Measurements from ENCODE around the gene SHANK3.
"Not testable (repeated sequence)": the region's sequence is repeated elsewhere in the genome, so short reads cannot be mapped to it uniquely, and the experiment has no call there.

The SHANK3 gene

GRCh38 chr22:50640296-50640695 is 32.3 kb upstream of the SHANK3 start:
- H3K4me3 Mint-ChIP-seq; H3K27ac Mint-ChIP-seq; H3K9me3 Mint-ChIP-seq; ATAC-seq (replicated peaks); H3K4me1 Mint-ChIP-seq; H3K36me3 Mint-ChIP-seq; DNase-seq: not testable (repeated sequence)
- H3K27me3 Mint-ChIP-seq, result peaks cover 11 to 26% of the 10 kb centered on the region in 2 donors

GRCh38 chr22:50640857-50641647 is 31.6 kb upstream of the SHANK3 start:
- Mint-ChIP-seq H3K36me3 (peaks cover 0 to under 1% of the 10 kb centered on the region in 2 donors), H3K27me3 (peaks cover 12 to 31% of the 10 kb centered on the region in 2 donors), H3K9me3 (no peaks in the 10 kb centered on the region), H3K27ac (no peak overlapping the region), H3K4me1 (no peaks in the 10 kb centered on the region), H3K4me3 (no peak overlapping the region)
- no peak for ATAC-seq (replicated peaks)
- no peak for DNase-seq

GRCh38 chr22:50641696-50642607 is 30.7 kb upstream of the SHANK3 start:
- no peaks in the 10 kb centered on the region for H3K36me3 Mint-ChIP-seq
- H3K4me1 Mint-ChIP-seq, result no peaks in the 10 kb centered on the region
- ATAC-seq (replicated peaks), result no peak
- H3K4me3 Mint-ChIP-seq, result no peak overlapping the region
- no peak overlapping the region for H3K27ac Mint-ChIP-seq
- peaks cover 16 to 35% of the 10 kb centered on the region in 2 donors for H3K27me3 Mint-ChIP-seq
- DNase-seq, result no peak
- no peaks in the 10 kb centered on the region for H3K9me3 Mint-ChIP-seq

DNA sequence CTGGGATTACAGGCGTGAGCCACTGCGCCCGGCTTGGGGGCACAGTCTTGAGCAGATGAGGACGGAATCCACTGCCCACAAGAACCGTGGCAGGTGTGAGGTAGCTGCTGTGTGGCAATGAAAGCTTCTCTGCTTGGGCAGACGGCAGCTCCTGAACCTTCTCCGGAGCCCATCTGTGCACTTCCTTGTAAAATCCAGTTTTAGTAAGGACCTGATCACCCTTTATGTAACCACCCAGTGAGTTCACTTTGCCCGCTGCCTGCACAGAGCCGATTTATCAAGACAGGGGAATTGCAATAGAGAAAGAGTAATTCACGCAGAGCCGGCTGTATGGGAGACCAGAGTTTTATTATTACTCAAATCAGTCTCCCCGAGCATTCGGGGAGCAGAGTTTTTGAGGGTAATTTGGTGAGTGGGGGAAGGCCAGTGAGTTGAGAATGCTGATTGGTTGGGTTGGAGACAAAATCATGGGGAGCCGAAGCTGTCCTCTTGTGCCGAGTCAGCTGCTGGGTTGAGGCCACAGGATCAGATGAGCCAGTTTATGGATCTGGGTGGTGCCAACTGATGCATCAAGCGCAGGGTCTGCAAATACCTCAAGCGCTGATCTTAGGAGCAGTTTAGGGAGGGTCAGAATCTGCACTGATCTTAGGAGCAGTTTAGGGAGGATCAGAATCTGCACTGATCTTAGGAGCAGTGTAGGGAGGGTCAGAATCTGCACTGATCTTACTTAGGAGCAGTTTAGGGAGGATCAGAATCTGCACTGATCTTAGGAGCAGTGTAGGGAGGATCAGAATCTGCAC is 29.4 kb upstream of the SHANK3 start:
- peaks cover 16 to 36% of the 10 kb centered on the region in 2 donors for H3K27me3 Mint-ChIP-seq
- H3K27ac Mint-ChIP-seq; ATAC-seq (replicated peaks): not testable (repeated sequence)

GRCh38 chr22:50643821-50644101 is 28.9 kb upstream of the SHANK3 start:
- H3K4me3 Mint-ChIP-seq; H3K27ac Mint-ChIP-seq; H3K4me1 Mint-ChIP-seq; H3K9me3 Mint-ChIP-seq; DNase-seq; H3K36me3 Mint-ChIP-seq; ATAC-seq (replicated peaks): not testable (repeated sequence)
- peaks cover 16 to 36% of the 10 kb centered on the region in 2 donors for H3K27me3 Mint-ChIP-seq

More for the DNA sequence above, 29.4 kb upstream of the SHANK3 start:
- not testable (repeated sequence) for H3K9me3 Mint-ChIP-seq, H3K4me1 Mint-ChIP-seq, H3K36me3 Mint-ChIP-seq, DNase-seq, H3K4me3 Mint-ChIP-seq

GRCh38 chr22:50653256-50653655 is 19.4 kb upstream of the SHANK3 start:
- Mint-ChIP-seq H3K4me3 (no peak overlapping the region), H3K36me3 (peaks cover 0 to 2% of the 10 kb centered on the region in 2 donors), H3K27me3 (peaks cover 13 to 23% of the 10 kb centered on the region in 2 donors), H3K4me1 (no peaks in the 10 kb centered on the region), H3K27ac (peak overlapping the region; percentile 56), H3K9me3 (peaks cover 3% of the 10 kb centered on the region in 2 donors)
- no peak for ATAC-seq (replicated peaks)
- DNase-seq, result no peak

DNA sequence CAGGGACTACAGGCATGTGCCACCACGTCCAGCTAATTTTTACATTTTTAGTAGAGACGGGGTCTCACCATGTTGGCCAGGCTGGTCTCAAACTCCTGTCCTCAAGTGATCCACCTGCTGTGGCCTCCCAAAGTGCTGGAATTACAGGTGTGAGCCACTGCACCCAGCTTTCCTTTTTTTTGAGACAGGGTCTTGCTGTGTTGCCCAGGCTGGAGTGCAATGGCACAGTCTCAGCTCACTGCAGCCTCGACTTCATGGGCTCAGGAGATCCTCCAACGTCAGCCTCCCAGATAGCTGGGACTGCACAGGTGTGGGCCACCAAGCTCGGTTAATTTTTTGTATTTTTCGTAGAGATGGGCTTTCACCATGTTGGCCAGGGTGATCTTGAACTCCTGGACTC is 18.0 kb upstream of the SHANK3 start:
- not testable (repeated sequence) for ATAC-seq (replicated peaks)

GRCh38 chr22:50656122-50657070 is 16.2 kb upstream of the SHANK3 start:
- no peaks in the 10 kb centered on the region for H3K9me3 Mint-ChIP-seq
- DNase-seq, result no peak
- no peak overlapping the region for H3K4me3 Mint-ChIP-seq

More for the DNA sequence above, 18.0 kb upstream of the SHANK3 start:
- H3K27ac Mint-ChIP-seq, H3K4me3 Mint-ChIP-seq, H3K4me1 Mint-ChIP-seq, H3K36me3 Mint-ChIP-seq, DNase-seq, H3K9me3 Mint-ChIP-seq: not testable (repeated sequence)
- H3K27me3 Mint-ChIP-seq, result peaks cover 13 to 27% of the 10 kb centered on the region in 2 donors

DNA sequence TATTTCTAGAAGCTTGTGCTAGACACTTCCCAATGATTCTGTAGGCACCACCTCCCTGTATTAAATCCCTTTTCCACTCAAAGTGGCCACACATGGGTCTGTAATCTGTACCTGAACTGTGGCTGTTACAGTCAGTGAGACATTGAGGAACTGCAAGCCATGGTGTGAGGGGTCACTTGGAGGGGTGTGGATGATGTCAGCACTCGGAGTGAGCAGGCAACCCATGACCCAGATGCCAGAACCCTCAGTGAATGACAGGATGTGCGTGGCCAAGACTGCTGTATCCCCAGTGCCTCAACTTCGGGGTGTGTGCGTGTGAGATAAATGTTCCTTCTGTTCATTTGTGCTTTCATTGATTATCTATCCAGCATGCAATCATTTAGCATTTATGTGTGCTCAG is 14.7 kb upstream of the SHANK3 start:
- DNase-seq (no peak), ATAC-seq (replicated peaks) (no peak)
- Mint-ChIP-seq H3K4me3 (no peak overlapping the region), H3K9me3 (no peaks in the 10 kb centered on the region), H3K4me1 (no peaks in the 10 kb centered on the region), H3K27me3 (peaks cover 13 to 28% of the 10 kb centered on the region in 2 donors), H3K27ac (no peak overlapping the region), H3K36me3 (no peaks in the 10 kb centered on the region)

More at GRCh38 chr22:50656122-50657070, 16.2 kb upstream of the SHANK3 start:
- H3K27me3 Mint-ChIP-seq, result peaks cover 17 to 30% of the 10 kb centered on the region in 2 donors
- H3K27ac Mint-ChIP-seq, result no peak overlapping the region
- H3K36me3 Mint-ChIP-seq, result no peaks in the 10 kb centered on the region
- no peaks in the 10 kb centered on the region for H3K4me1 Mint-ChIP-seq
- no peak for ATAC-seq (replicated peaks)

DNA sequence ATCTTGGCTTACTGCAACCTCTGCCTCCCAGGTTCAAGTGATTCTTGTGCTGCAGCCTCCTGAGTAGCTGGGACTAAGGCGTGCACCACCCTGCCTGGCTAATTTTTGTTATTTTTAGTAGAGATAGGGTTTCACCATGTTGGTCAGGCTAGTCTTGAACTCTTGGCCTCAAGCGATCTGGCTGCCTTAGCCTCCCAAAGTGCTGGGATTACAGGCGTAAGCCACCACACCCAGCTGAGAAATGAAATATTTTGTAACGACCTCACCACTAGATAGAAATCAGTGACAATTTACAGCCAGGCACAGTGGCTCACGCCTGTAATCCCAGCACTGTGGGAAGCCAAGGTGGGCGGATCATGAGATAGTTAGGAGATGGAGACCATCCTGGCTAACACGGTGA is 12.9 kb upstream of the SHANK3 start:
- H3K4me1 Mint-ChIP-seq, result not testable (repeated sequence)

DNA sequence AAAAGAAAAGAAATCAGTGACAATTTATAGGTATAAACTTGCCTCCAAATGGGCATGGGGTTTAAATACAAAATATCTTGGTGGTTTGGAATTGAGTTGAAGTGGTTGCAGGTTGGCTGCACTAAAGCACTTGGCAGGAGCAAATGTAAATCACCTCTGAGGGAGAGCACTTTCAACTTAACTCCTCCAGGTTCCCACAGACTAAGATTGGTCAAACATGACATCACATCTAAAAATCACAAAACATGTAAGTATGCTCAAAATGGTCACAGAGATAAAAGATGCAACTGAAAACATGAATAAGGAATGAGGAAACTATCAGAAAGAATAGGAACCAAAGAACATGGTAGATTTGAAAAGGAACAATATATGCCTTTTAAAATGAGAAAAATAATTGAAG is 12.3 kb upstream of the SHANK3 start:
- H3K9me3 Mint-ChIP-seq, result no peaks in the 10 kb centered on the region
- H3K36me3 Mint-ChIP-seq, result no peaks in the 10 kb centered on the region
- ATAC-seq (replicated peaks) (no peak), DNase-seq (no peak)
- no peak overlapping the region for H3K4me3 Mint-ChIP-seq
- H3K27me3 Mint-ChIP-seq, result peaks cover 13 to 24% of the 10 kb centered on the region in 2 donors
- H3K4me1 Mint-ChIP-seq, result no peaks in the 10 kb centered on the region
- no peak overlapping the region for H3K27ac Mint-ChIP-seq

More for the DNA sequence above, 12.9 kb upstream of the SHANK3 start:
- H3K4me3 Mint-ChIP-seq; H3K27ac Mint-ChIP-seq; H3K9me3 Mint-ChIP-seq; H3K36me3 Mint-ChIP-seq; ATAC-seq (replicated peaks); DNase-seq: not testable (repeated sequence)
- H3K27me3 Mint-ChIP-seq, result peaks cover 13 to 25% of the 10 kb centered on the region in 2 donors

DNA sequence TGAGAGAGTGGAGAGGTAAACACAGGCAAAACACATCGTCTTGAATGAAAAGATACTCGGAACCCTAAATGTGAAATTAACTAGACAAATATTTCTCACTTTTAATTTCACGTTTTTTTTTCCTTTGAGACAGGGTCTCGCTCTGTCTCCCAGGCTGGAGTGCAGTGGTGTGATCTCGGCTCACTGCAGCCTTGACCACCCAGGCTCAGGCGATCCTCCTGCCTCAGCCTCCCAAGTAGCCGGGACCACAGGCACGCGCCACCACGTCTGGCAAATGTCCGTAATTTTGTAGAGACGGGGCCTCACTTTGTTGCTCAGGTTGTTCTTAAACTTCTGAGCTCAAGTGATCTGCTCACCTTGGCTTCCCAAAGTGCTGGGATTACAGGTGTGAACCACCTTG is 7.4 kb upstream of the SHANK3 start:
- Mint-ChIP-seq H3K36me3 (no peaks in the 10 kb centered on the region), H3K4me3 (no peak overlapping the region), H3K27ac (no peak overlapping the region), H3K4me1 (peaks cover 0 to 2% of the 10 kb centered on the region in 2 donors), H3K9me3 (no peaks in the 10 kb centered on the region), H3K27me3 (peaks cover 12 to 16% of the 10 kb centered on the region in 2 donors)
- DNase-seq (no peak), ATAC-seq (replicated peaks) (no peak)

- Mint-ChIP-seq H3K36me3 (no peaks in the 10 kb centered on the region), H3K27me3 (peaks cover 15 to 20% of the 10 kb centered on the region in 2 donors), H3K9me3 (no peaks in the 10 kb centered on the region), H3K27ac (no peak overlapping the region), H3K4me1 (peaks cover 0 to 2% of the 10 kb centered on the region in 2 donors), H3K4me3 (no peak overlapping the region)
- ATAC-seq (replicated peaks) (peak; percentile 36 to 42), DNase-seq (no peak)
Observed at GRCh38 chr22:50665738-50666137, 6.9 kb upstream of the SHANK3 start.
